ENCODE data around the gene UBE2J2.

- TF ChIP-seq ZNF512 (CRISPR knock-in tag; IDR thresholded peaks at IDR 0.05): no peak
- TF ChIP-seq TAF1 (CRISPR knock-in tag; IDR thresholded peaks at IDR 0.05): no peak
- no peak for TF ChIP-seq MIER3 (CRISPR knock-in tag; IDR thresholded peaks at IDR 0.05; ENCODE audit: borderline replicate concordance)
- TF ChIP-seq CTCF (CRISPR knock-in tag; IDR thresholded peaks at IDR 0.05): no peak
Measured at GRCh38 chr1:1302951-1303509, 29.4 kb upstream of the UBE2J2 start.

Data from HepG2 (cell line).